Calu3 (cell line): Measurements from ENCODE around the gene RABEPK. TPM values are rescaled to one million over a fixed set of nuclear protein-coding genes. Genes with fewer than 3 reads are reported as not detected.
"Not testable (repeated sequence)": the region's sequence is repeated elsewhere in the genome, so short reads cannot be mapped to it uniquely, and the experiment has no call there.

Source experiments
- BruUV-seq: library from RNA; stranded (reverse); fragments of 400-500 nt; replicated peaks from 2 replicates; lab custom pipeline; 2021; lab: Mats Ljungman, UMichigan
- CTCF ChIA-PET: fragments of 300-600 bp; sonication (Branson Sonifier 250); formaldehyde crosslinking; loops from one replicate; lab custom pipeline; 2022; ENCODE audit warnings: antibody characterized with exemption; lab: Charles Lee
- DNase-seq: peaks from one replicate; pipeline ENCODE4 v3.0.0; 2022
- H3K27ac Mint-ChIP-seq: one replicate; pipeline ENCODE4 v1.8.0; 2022; ENCODE audit warnings: mixed read lengths; ENCODE audit not compliant: unreplicated experiment
- H3K27me3 Mint-ChIP-seq: one replicate; pipeline ENCODE4 v1.8.0; 2022; ENCODE audit warnings: mixed read lengths; ENCODE audit not compliant: unreplicated experiment
- H3K36me3 Mint-ChIP-seq: one replicate; pipeline ENCODE4 v1.8.0; 2022; ENCODE audit warnings: mild to moderate bottlenecking, moderate library complexity, mixed read lengths; ENCODE audit not compliant: insufficient read depth, unreplicated experiment
- H3K4me1 Mint-ChIP-seq: one replicate; pipeline ENCODE4 v1.8.0; 2022; ENCODE audit warnings: mild to moderate bottlenecking, low read depth, mixed read lengths; ENCODE audit not compliant: unreplicated experiment
- H3K4me3 Mint-ChIP-seq: one replicate; pipeline ENCODE4 v1.8.0; 2022; ENCODE audit warnings: mild to moderate bottlenecking, low read depth, moderate library complexity, mixed read lengths; ENCODE audit not compliant: unreplicated experiment
- H3K9me3 Mint-ChIP-seq: one replicate; pipeline ENCODE4 v1.8.0; 2022; ENCODE audit warnings: low read depth, mixed read lengths; ENCODE audit not compliant: unreplicated experiment
- CTCF ChIP-seq: fragments of 200-600 bp; IDR thresholded peaks from one replicate; pipeline ENCODE4 v1.8.0; 2022; ENCODE audit warnings: antibody characterized with exemption; ENCODE audit not compliant: unreplicated experiment
- intact Hi-C: fragments of 100-400 bp; cut with micrococcal nuclease; formaldehyde crosslinking; loops from one replicate; pipeline ENCODE4 v1.10.0; 2022; ENCODE audit not compliant: unreplicated experiment
- total RNA-seq: library from RNA; stranded (reverse); gene quantifications from 2 replicates; pipeline ENCODE4 v1.2.3, GENCODE V29; 2022

The RABEPK gene
- total RNA-seq, 1 experiment from 2014 or later = 12.7 TPM

- no peaks in the 10 kb centered on the region for H3K4me1 Mint-ChIP-seq
- H3K27me3 Mint-ChIP-seq = no peaks in the 10 kb centered on the region
- DNase-seq = peak; percentile 94
- peaks cover 24% of the 10 kb centered on the region for H3K36me3 Mint-ChIP-seq
- BruUV-seq = no TSS peak
- H3K4me3 Mint-ChIP-seq = peak within 1 kb of the TSS; percentile 80
- CTCF ChIA-PET = no interaction called here
- TF ChIP-seq CTCF = no peak
- peak within 1 kb of the TSS; percentile 54 for H3K27ac Mint-ChIP-seq
- intact Hi-C loops = no loop called here
- no peaks in the 10 kb centered on the region for H3K9me3 Mint-ChIP-seq
These were observed 10.7 kb upstream of the RABEPK start, which contains the start of gene PPP6C for GRCh38 chr9:125189361-125190289. Gene PPP6C, minus strand, starts transcription at chr9:125189803. Its CDS starts 85 bp downstream, at chr9:125189718.

- Mint-ChIP-seq H3K4me1 (no peaks in the 10 kb centered on the region), H3K9me3 (no peaks in the 10 kb centered on the region), H3K4me3 (peak overlapping the region; percentile 80), H3K27ac (peak overlapping the region; percentile 54), H3K27me3 (no peaks in the 10 kb centered on the region), H3K36me3 (peaks cover 24% of the 10 kb centered on the region)
- intact Hi-C loops = no loop called here
- TF ChIP-seq CTCF = no peak
- DNase-seq = no peak
- no TSS peak for BruUV-seq
- CTCF ChIA-PET = no interaction called here
These were observed 10.0 kb upstream of the RABEPK start for GRCh38 chr9:125190361-125190801.

- H3K4me3 Mint-ChIP-seq, DNase-seq, intact Hi-C loops, H3K27me3 Mint-ChIP-seq, H3K27ac Mint-ChIP-seq, BruUV-seq, H3K9me3 Mint-ChIP-seq, H3K4me1 Mint-ChIP-seq, H3K36me3 Mint-ChIP-seq: not testable (repeated sequence)
- CTCF ChIA-PET = interaction anchor here (0.6 to 0.7 kb wide), 2 partner anchors 32 to 435 kb away, joined by 3 to 4 read pairs; no protein-coding TSS in a partner anchor
These were observed 5.9 kb upstream of the RABEPK start for GRCh38 chr9:125194466-125194865.

- peaks cover 10% of the 10 kb centered on the region for H3K36me3 Mint-ChIP-seq
- CTCF ChIA-PET, intact Hi-C loops, H3K27ac Mint-ChIP-seq, H3K4me3 Mint-ChIP-seq, BruUV-seq, H3K27me3 Mint-ChIP-seq, H3K9me3 Mint-ChIP-seq, H3K4me1 Mint-ChIP-seq, DNase-seq: not testable (repeated sequence)
These were observed 4.8 kb upstream of the RABEPK start for GRCh38 chr9:125195591-125195990.

- TF ChIP-seq CTCF = no peak
- DNase-seq = no peak
- CTCF ChIA-PET = no interaction called here
- intact Hi-C loops = no loop called here
- H3K4me3 Mint-ChIP-seq = no peak overlapping the region
- peaks cover 8% of the 10 kb centered on the region for H3K4me1 Mint-ChIP-seq
- H3K36me3 Mint-ChIP-seq = peaks cover 16% of the 10 kb centered on the region
- no TSS peak for BruUV-seq
- H3K27ac Mint-ChIP-seq = no peak overlapping the region
- no peaks in the 10 kb centered on the region for H3K27me3 Mint-ChIP-seq
- no peaks in the 10 kb centered on the region for H3K9me3 Mint-ChIP-seq
These were observed 2.7 kb downstream of the RABEPK start for GRCh38 chr9:125202846-125203618.
